ENCODE data around the gene CEACAM4. TPM values are rescaled to one million over a fixed set of nuclear protein-coding genes. Genes with fewer than 3 reads are reported as not detected.
"Not testable (repeated sequence)": the region's sequence is repeated elsewhere in the genome, so short reads cannot be mapped to it uniquely, and the experiment has no call there.

Gene CEACAM4
- polyA plus RNA-seq, 4 donors, result 0.06 to 0.39 TPM; not detected in 2

DNA sequence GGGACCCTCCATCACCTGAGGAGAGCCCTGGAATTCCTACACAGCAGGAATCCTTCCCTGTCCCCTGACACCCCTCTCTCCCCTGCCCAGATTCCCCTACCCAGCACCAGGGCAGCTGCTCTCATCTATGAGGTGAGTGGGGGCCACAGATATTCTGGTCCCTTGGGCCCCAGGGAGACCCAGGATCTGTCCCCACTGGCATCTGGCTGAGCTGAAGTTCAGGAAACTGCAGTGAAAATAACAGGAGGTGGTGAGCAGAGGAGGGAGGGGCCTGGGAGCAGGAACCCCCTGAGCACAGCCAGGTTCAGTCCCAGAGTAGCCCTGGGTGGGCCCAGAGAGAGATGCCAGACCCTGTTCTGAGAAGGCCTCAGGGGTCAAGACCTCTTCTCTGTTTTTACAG lies 40.8 kb downstream of the CEACAM4 start:
- H3K9me3 ChIP-seq (ENCODE audit: control insufficient read depth in 2 of 2, insufficient read depth in 1 of 2, low read depth in 1 of 2, low read length in 1 of 2), result peaks cover 0 to 15% of the 10 kb centered on the region in 2 donors
- H3K27ac ChIP-seq (ENCODE audit: low read depth in 1 of 3, low read length in 2 of 3), result no peak overlapping the region
- H3K36me3 ChIP-seq (ENCODE audit: control insufficient read depth in 3 of 3, insufficient read depth in 2 of 3, low read depth in 1 of 3, low read length in 3 of 3), result no peaks in the 10 kb centered on the region
- H3K4me1 ChIP-seq (ENCODE audit: control insufficient read depth in 3 of 3, insufficient read depth in 2 of 3, low read depth in 1 of 3, low read length in 2 of 3), result no peaks in the 10 kb centered on the region
- FAIRE-seq, result no peak
- no peaks in the 10 kb centered on the region for H3K27me3 ChIP-seq (ENCODE audit: control insufficient read depth in 3 of 3, insufficient read depth in 3 of 3, low read length in 3 of 3)
- no peak overlapping the region for H3K4me3 ChIP-seq (ENCODE audit: low read depth in 1 of 3, low read length in 3 of 3)
- DNase-seq, result no peak

DNA sequence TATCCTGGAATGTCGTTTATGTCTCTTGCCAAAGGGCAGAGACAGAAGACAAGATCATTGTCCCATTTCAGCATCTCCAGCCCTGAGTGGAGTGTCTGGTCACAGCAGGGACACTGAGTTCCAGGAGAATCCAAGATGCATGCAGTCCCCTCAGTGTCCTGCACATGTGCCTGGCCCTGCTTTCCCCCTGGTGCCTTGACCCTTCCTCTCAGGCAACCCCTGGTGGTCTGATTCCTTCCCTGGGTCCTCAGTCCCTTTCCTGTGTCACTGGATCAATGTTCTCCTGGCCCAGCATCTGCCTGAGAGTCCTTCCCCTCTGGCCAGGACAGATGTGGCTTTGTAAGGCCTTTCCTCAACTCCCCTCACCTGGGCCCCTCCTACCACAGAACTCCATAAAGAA lies 41.9 kb downstream of the CEACAM4 start:
- no peak for FAIRE-seq
- Histone ChIP-seq H3K36me3 (ENCODE audit: control insufficient read depth in 3 of 3, insufficient read depth in 2 of 3, low read depth in 1 of 3, low read length in 3 of 3) (no peaks in the 10 kb centered on the region), H3K27ac (ENCODE audit: low read depth in 1 of 3, low read length in 2 of 3) (no peak overlapping the region), H3K4me1 (ENCODE audit: control insufficient read depth in 3 of 3, insufficient read depth in 2 of 3, low read depth in 1 of 3, low read length in 2 of 3) (no peaks in the 10 kb centered on the region), H3K27me3 (ENCODE audit: control insufficient read depth in 3 of 3, insufficient read depth in 3 of 3, low read length in 3 of 3) (no peaks in the 10 kb centered on the region), H3K4me3 (ENCODE audit: low read depth in 1 of 3, low read length in 3 of 3) (no peak overlapping the region), H3K9me3 (ENCODE audit: control insufficient read depth in 2 of 2, insufficient read depth in 1 of 2, low read depth in 1 of 2, low read length in 1 of 2) (peaks cover 0 to 22% of the 10 kb centered on the region in 2 donors)
- 50 to 80% (median 50%) methylated on average over 1 of the region's 1 CpG for WGBS, 3 donors
- no peak for DNase-seq

DNA sequence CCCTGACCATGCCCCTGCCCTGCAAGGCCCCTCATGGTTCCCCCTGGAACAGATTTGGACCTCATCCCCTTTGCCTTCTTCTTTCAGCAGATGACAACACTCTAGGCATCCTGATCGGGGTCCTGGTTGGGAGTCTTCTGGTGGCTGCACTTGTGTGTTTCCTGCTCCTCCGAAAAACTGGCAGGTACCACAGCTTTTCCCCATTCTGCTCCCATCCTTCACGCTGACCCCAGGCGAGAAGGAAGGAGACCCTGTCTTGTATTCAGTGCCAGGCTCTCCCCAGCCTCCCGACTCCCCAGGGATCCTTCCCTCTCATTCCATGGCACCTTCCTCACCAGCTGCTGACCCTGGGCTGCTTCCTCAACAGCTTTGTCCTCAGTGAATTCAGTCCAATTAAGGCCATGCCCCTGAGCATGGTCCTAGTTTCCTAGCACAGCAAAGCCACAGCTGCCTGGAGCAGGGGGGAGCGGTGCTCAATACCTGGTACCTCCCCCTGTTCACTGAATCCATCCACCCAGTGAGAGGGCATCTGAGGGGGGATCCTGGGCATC lies 42.5 kb downstream of the CEACAM4 start:
- 71 to 74% (median 73%) methylated on average over 6 of the region's 6 CpGs for WGBS, 3 donors
- Histone ChIP-seq H3K27me3 (ENCODE audit: control insufficient read depth in 3 of 3, insufficient read depth in 3 of 3, low read length in 3 of 3) (no peaks in the 10 kb centered on the region), H3K36me3 (ENCODE audit: control insufficient read depth in 3 of 3, insufficient read depth in 2 of 3, low read depth in 1 of 3, low read length in 3 of 3) (no peaks in the 10 kb centered on the region), H3K4me1 (ENCODE audit: control insufficient read depth in 3 of 3, insufficient read depth in 2 of 3, low read depth in 1 of 3, low read length in 2 of 3) (no peaks in the 10 kb centered on the region), H3K4me3 (ENCODE audit: low read depth in 1 of 3, low read length in 3 of 3) (no peak overlapping the region), H3K9me3 (ENCODE audit: control insufficient read depth in 2 of 2, insufficient read depth in 1 of 2, low read depth in 1 of 2, low read length in 1 of 2) (peaks cover 0 to 22% of the 10 kb centered on the region in 2 donors), H3K27ac (ENCODE audit: low read depth in 1 of 3, low read length in 2 of 3) (no peak overlapping the region)
- FAIRE-seq (no peak), DNase-seq (no peak)

DNA sequence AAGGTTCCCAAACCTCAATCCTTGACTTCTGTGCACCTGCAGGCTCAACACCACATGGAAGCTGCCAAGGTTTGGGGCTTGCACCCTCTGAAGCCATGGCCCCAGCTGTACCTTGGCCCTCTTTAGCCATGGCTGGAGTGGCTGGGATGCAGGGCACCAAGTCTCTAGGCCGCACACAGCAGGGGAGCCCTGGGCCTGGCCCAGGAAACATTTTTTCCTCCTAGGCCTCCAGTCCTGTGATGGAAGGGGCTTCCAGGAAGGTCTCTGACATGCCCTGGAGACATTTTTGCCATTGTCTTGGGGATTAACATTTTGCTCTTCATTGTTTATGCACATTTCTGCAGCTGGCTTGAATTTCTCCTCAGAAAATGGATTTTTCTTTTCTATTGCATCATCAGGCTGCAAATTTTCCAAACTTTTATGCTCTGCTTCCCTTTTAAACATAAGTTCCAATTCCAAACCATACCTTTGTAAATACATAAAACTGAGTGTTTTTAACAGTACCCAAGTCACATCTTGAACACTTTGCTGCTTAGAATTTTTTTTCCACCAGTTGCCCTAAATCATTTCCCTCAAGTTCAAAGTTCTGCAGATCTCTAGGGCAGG lies 44.2 kb downstream of the CEACAM4 start:
- WGBS, 3 donors, result 91 to 100% (median 92%) methylated on average over 1 of the region's 1 CpG
- not testable (repeated sequence) for FAIRE-seq; H3K36me3 ChIP-seq (ENCODE audit: control insufficient read depth in 3 of 3, insufficient read depth in 2 of 3, low read depth in 1 of 3, low read length in 3 of 3); H3K4me1 ChIP-seq (ENCODE audit: control insufficient read depth in 3 of 3, insufficient read depth in 2 of 3, low read depth in 1 of 3, low read length in 2 of 3); H3K4me3 ChIP-seq (ENCODE audit: low read depth in 1 of 3, low read length in 3 of 3); DNase-seq; H3K27ac ChIP-seq (ENCODE audit: low read depth in 1 of 3, low read length in 2 of 3); H3K27me3 ChIP-seq (ENCODE audit: control insufficient read depth in 3 of 3, insufficient read depth in 3 of 3, low read length in 3 of 3)
- H3K9me3 ChIP-seq (ENCODE audit: control insufficient read depth in 2 of 2, insufficient read depth in 1 of 2, low read depth in 1 of 2, low read length in 1 of 2), result peaks cover 0 to 22% of the 10 kb centered on the region in 2 donors

DNA sequence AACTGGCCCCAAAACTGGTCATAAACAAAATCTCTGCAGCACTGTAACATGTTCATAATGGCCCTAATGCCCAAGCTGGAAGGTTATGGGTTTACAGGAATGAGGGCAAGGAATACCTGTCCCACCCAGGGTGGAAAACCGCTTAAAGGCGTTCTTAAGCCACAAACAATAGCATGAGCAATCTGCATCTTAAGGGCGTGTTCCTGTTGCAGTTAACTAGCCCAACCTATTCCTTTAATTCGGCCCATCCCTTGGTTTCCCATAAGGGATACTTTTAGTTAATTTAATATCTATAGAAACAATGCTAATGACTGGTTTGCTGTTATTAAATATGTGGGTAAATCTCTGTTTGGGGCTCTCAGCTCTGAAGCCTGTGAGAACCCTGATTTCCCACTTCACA lies 45.8 kb downstream of the CEACAM4 start:
- H3K27me3 ChIP-seq (ENCODE audit: control insufficient read depth in 3 of 3, insufficient read depth in 3 of 3, low read length in 3 of 3); DNase-seq; FAIRE-seq; H3K4me3 ChIP-seq (ENCODE audit: low read depth in 1 of 3, low read length in 3 of 3); H3K4me1 ChIP-seq (ENCODE audit: control insufficient read depth in 3 of 3, insufficient read depth in 2 of 3, low read depth in 1 of 3, low read length in 2 of 3); H3K36me3 ChIP-seq (ENCODE audit: control insufficient read depth in 3 of 3, insufficient read depth in 2 of 3, low read depth in 1 of 3, low read length in 3 of 3); H3K27ac ChIP-seq (ENCODE audit: low read depth in 1 of 3, low read length in 2 of 3): not testable (repeated sequence)
- 55 to 78% (median 60%) methylated on average over 4 of the region's 4 CpGs for WGBS, 3 donors
- H3K9me3 ChIP-seq (ENCODE audit: control insufficient read depth in 2 of 2, insufficient read depth in 1 of 2, low read depth in 1 of 2, low read length in 1 of 2), result peaks cover 0 to 22% of the 10 kb centered on the region in 2 donors

DNA sequence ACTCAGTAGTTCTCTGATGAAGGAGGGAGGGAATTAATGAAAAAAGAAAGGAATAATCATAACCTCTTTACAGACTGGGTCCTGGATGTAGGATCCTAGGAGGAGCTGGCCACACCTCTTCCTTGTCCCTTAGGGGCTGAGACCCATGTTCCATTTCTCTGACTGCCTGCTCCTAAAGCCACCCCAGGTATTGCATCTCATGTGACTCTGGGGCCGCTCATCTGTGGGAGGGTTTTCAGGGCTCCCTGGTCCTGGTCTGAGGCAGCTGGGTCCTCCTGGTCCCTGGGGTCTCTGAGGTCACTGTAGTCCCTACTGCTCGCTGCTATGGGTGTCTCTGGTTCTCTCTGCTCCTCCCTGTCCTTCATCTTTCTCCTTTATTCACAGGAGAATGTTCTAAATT lies 48.0 kb downstream of the CEACAM4 start:
- 51 to 69% (median 64%) methylated on average over 2 of the region's 2 CpGs for WGBS, 3 donors
- no peak overlapping the region for H3K27ac ChIP-seq (ENCODE audit: low read depth in 1 of 3, low read length in 2 of 3)
- DNase-seq (no peak), FAIRE-seq (no peak)
- no peaks in the 10 kb centered on the region for H3K36me3 ChIP-seq (ENCODE audit: control insufficient read depth in 3 of 3, insufficient read depth in 2 of 3, low read depth in 1 of 3, low read length in 3 of 3)
- H3K4me3 ChIP-seq (ENCODE audit: low read depth in 1 of 3, low read length in 3 of 3), result no peak overlapping the region
- H3K27me3 ChIP-seq (ENCODE audit: control insufficient read depth in 3 of 3, insufficient read depth in 3 of 3, low read length in 3 of 3), result peaks cover 0 to 7% (median 0%) of the 10 kb centered on the region in 3 donors
- peaks cover 0 to 22% of the 10 kb centered on the region in 2 donors for H3K9me3 ChIP-seq (ENCODE audit: control insufficient read depth in 2 of 2, insufficient read depth in 1 of 2, low read depth in 1 of 2, low read length in 1 of 2)
- H3K4me1 ChIP-seq (ENCODE audit: control insufficient read depth in 3 of 3, insufficient read depth in 2 of 3, low read depth in 1 of 3, low read length in 2 of 3), result no peaks in the 10 kb centered on the region

DNA sequence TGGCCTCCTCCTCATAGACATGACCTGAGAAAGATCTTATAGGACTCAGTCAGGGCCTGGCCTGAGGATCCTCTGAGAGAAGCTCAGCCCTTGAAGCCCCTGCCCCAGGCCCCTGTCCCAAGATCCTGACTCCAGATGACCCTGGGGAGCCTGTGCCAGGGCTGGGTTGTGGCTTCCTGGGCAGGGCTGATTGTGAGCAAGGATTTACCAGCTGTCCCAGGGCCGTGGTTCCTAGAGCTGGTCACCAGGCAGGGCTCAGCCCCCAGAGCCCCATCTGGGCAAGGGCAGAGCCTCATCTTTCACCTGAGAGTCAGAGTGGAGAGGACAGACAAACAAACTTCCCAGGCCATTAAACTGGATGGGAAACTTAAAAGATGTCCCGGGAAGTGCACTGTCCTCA lies 49.0 kb downstream of the CEACAM4 start:
- 65 to 70% (median 70%) methylated on average over 2 of the region's 2 CpGs for WGBS, 3 donors
- H3K27ac ChIP-seq (ENCODE audit: low read depth in 1 of 3, low read length in 2 of 3), result no peak overlapping the region
- H3K4me1 ChIP-seq (ENCODE audit: control insufficient read depth in 3 of 3, insufficient read depth in 2 of 3, low read depth in 1 of 3, low read length in 2 of 3), result no peaks in the 10 kb centered on the region
- no peak for FAIRE-seq
- H3K27me3 ChIP-seq (ENCODE audit: control insufficient read depth in 3 of 3, insufficient read depth in 3 of 3, low read length in 3 of 3), result peaks cover 0 to 12% (median 0%) of the 10 kb centered on the region in 3 donors
- no peaks in the 10 kb centered on the region for H3K36me3 ChIP-seq (ENCODE audit: control insufficient read depth in 3 of 3, insufficient read depth in 2 of 3, low read depth in 1 of 3, low read length in 3 of 3)
- no peak for DNase-seq
- peaks cover 0 to 20% of the 10 kb centered on the region in 2 donors for H3K9me3 ChIP-seq (ENCODE audit: control insufficient read depth in 2 of 2, insufficient read depth in 1 of 2, low read depth in 1 of 2, low read length in 1 of 2)
- no peak overlapping the region for H3K4me3 ChIP-seq (ENCODE audit: low read depth in 1 of 3, low read length in 3 of 3)

DNA sequence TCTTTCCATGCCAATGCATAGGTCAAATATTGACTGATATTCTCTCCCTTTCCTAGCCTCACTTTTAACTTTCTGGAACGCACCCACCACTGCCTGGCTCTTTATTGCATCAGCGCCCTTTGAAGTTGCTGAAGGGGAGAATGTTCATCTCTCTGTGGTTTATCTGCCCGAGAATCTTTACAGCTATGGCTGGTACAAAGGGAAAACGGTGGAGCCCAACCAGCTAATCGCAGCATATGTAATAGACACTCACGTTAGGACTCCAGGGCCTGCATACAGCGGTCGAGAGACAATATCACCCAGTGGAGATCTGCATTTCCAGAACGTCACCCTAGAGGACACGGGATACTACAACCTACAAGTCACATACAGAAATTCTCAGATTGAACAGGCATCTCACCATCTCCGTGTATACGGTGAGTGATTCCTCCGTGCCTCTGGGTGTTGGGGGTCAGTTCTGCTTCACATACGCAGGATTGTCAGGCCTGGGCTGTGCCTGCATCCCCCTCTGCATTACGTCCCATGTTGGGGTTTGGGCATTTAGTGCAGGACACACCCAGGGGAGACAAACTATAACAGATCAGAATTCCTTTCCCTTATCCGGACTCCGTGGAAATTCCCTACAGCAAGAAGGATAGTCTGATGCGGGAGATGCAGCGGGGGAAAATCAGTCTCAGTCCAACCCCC lies 49.6 kb downstream of the CEACAM4 start:
- FAIRE-seq (no peak), DNase-seq (no peak)
- Histone ChIP-seq H3K27ac (ENCODE audit: low read depth in 1 of 3, low read length in 2 of 3) (no peak overlapping the region), H3K27me3 (ENCODE audit: control insufficient read depth in 3 of 3, insufficient read depth in 3 of 3, low read length in 3 of 3) (peaks cover 0 to 16% (median 0%) of the 10 kb centered on the region in 3 donors), H3K9me3 (ENCODE audit: control insufficient read depth in 2 of 2, insufficient read depth in 1 of 2, low read depth in 1 of 2, low read length in 1 of 2) (peaks cover 0 to 15% of the 10 kb centered on the region in 2 donors), H3K4me3 (ENCODE audit: low read depth in 1 of 3, low read length in 3 of 3) (no peak overlapping the region), H3K4me1 (ENCODE audit: control insufficient read depth in 3 of 3, insufficient read depth in 2 of 3, low read depth in 1 of 3, low read length in 2 of 3) (no peaks in the 10 kb centered on the region), H3K36me3 (ENCODE audit: control insufficient read depth in 3 of 3, insufficient read depth in 2 of 3, low read depth in 1 of 3, low read length in 3 of 3) (no peaks in the 10 kb centered on the region)
- WGBS, 3 donors, result 68 to 78% (median 74%) methylated on average over 19 of the region's 19 CpGs
